WTC11 (cell line): ENCODE measurements around the gene CEP85L. TPM values are rescaled to one million over a fixed set of nuclear protein-coding genes. Genes with fewer than 3 reads are reported as not detected.

Experiments used
- ATAC-seq: fragments of 200-7000 bp; cut with Tn5 transposase; 2 replicates; pipeline ENCODE4 v1.10.0; 2021; ENCODE audit warnings: mild to moderate bottlenecking, moderate library complexity
- CTCF ChIA-PET: fragments of 300-600 bp; sonication (Branson Sonifier 250); formaldehyde crosslinking; loops from one replicate; lab custom pipeline; 2021; ENCODE audit warnings: antibody characterized with exemption; lab: Charles Lee
- POLR2A ChIA-PET: fragments of 350-600 bp; sonication (Branson Sonifier 250); formaldehyde crosslinking; loops from one replicate; lab custom pipeline; 2021; ENCODE audit warnings: antibody characterized with exemption; lab: Charles Lee
- DNase-seq: peaks from one replicate; pipeline ENCODE4 v3.0.0; 2021; ENCODE audit warnings: low spot score
- H3K27ac Mint-ChIP-seq: 2 replicates; pipeline ENCODE4 v1.8.0; 2021; ENCODE audit warnings: mixed read lengths
- H3K27me3 Mint-ChIP-seq: 2 replicates; pipeline ENCODE4 v1.8.0; 2021; ENCODE audit warnings: low read depth, mild to moderate bottlenecking, moderate library complexity, mixed read lengths
- H3K36me3 Mint-ChIP-seq: 2 replicates; pipeline ENCODE4 v1.8.0; 2021; ENCODE audit warnings: mixed read lengths
- H3K4me1 Mint-ChIP-seq: 2 replicates; pipeline ENCODE4 v1.8.0; 2022; ENCODE audit warnings: mixed read lengths
- H3K4me3 Mint-ChIP-seq: 2 replicates; pipeline ENCODE4 v1.8.0; 2021; ENCODE audit warnings: mild to moderate bottlenecking, moderate library complexity, mixed read lengths
- H3K9me3 Mint-ChIP-seq: 2 replicates; pipeline ENCODE4 v1.8.0; 2021; ENCODE audit warnings: mixed read lengths
- AFF4 ChIP-seq: sonication (generic); formaldehyde crosslinking; IDR thresholded peaks from 2 replicates; pipeline ENCODE4 v1.8.1; 2023; ENCODE audit warnings: mild to moderate bottlenecking, missing genetic modification reagents, borderline replicate concordance
- FOXJ3 ChIP-seq: sonication (generic); formaldehyde crosslinking; IDR thresholded peaks from 2 replicates; pipeline ENCODE4 v1.9.0; 2021; ENCODE audit warnings: missing genetic modification reagents, mild to moderate bottlenecking, borderline replicate concordance
- HMGA2 ChIP-seq: fragments of 250-450 bp; sonication (Bioruptor Pico); IDR thresholded peaks from 2 replicates; pipeline ENCODE4 v1.4.0; 2021; ENCODE audit warnings: mild to moderate bottlenecking, moderate library complexity
- MYBL2 ChIP-seq: sonication (generic); formaldehyde crosslinking; IDR thresholded peaks from 2 replicates; pipeline ENCODE4 v1.8.1; 2023; ENCODE audit warnings: mild to moderate bottlenecking, moderate library complexity, missing genetic modification reagents
- NR3C1 ChIP-seq: sonication (generic); formaldehyde crosslinking; conservative IDR thresholded peaks from 2 replicates; pipeline ENCODE4 v1.8.1; 2023; ENCODE audit warnings: low read depth, mild to moderate bottlenecking, missing genetic modification reagents
- OVOL2 ChIP-seq: fragments of 250-450 bp; sonication (Bioruptor Pico); IDR thresholded peaks from 2 replicates; pipeline ENCODE4 v1.9.0; 2021; ENCODE audit warnings: mild to moderate bottlenecking, borderline replicate concordance
- RELA ChIP-seq: sonication (generic); formaldehyde crosslinking; IDR thresholded peaks from 2 replicates; pipeline ENCODE4 v1.8.1; 2022; ENCODE audit warnings: missing genetic modification reagents, mild to moderate bottlenecking, borderline replicate concordance
- SOX15 ChIP-seq: fragments of 250-450 bp; sonication (Bioruptor Pico); IDR thresholded peaks from 2 replicates; pipeline ENCODE4 v1.9.0; 2021; ENCODE audit warnings: mild to moderate bottlenecking
- ZNF416 ChIP-seq: fragments of 250-450 bp; sonication (Bioruptor Pico); IDR thresholded peaks from 2 replicates; pipeline ENCODE4 v1.9.0; 2021; ENCODE audit warnings: mild to moderate bottlenecking, inconsistent platforms
- ZNF532 ChIP-seq: fragments of 250-450 bp; sonication (Bioruptor Pico); IDR thresholded peaks from 2 replicates; pipeline ENCODE4 v1.9.0; 2021; ENCODE audit warnings: mild to moderate bottlenecking, borderline replicate concordance
- total RNA-seq: library from RNA; stranded (reverse); gene quantifications from 3 replicates; pipeline ENCODE4 v1.2.3, GENCODE V29; 2021
- TF ChIP-seq, protein P1 (sequence below): sonication (generic); formaldehyde crosslinking; IDR thresholded peaks from 2 replicates; pipeline ENCODE4 v1.8.1; 2022; ENCODE audit warnings: missing genetic modification reagents, borderline replicate concordance
- TF ChIP-seq, protein P2 (sequence below): fragments of 250-450 bp; sonication (Bioruptor Pico); IDR thresholded peaks from 2 replicates; pipeline ENCODE4 v1.9.0; 2021; ENCODE audit warnings: mild to moderate bottlenecking
- TF ChIP-seq, protein P3 (sequence below): sonication (generic); formaldehyde crosslinking; IDR thresholded peaks from 2 replicates; pipeline ENCODE4 v1.8.0; 2023; ENCODE audit warnings: missing genetic modification reagents
- TF ChIP-seq, protein P4 (sequence below): sonication (generic); formaldehyde crosslinking; IDR thresholded peaks from 2 replicates; pipeline ENCODE4 v1.8.0; 2023; ENCODE audit warnings: mild to moderate bottlenecking, missing genetic modification reagents
- TF ChIP-seq, protein P5 (sequence below): sonication (generic); formaldehyde crosslinking; IDR thresholded peaks from 2 replicates; pipeline ENCODE4 v1.8.0; 2022; ENCODE audit warnings: missing genetic modification reagents

CEP85L gene
- total RNA-seq, 1 experiment from 2014 or later, result 32.5 TPM

GRCh38 chr6:118554698-118555097, 96.7 kb downstream of the CEP85L start (continued):
- no peak for TF ChIP-seq ZNF532 (CRISPR knock-in tag)
- TF ChIP-seq, protein P1, sequence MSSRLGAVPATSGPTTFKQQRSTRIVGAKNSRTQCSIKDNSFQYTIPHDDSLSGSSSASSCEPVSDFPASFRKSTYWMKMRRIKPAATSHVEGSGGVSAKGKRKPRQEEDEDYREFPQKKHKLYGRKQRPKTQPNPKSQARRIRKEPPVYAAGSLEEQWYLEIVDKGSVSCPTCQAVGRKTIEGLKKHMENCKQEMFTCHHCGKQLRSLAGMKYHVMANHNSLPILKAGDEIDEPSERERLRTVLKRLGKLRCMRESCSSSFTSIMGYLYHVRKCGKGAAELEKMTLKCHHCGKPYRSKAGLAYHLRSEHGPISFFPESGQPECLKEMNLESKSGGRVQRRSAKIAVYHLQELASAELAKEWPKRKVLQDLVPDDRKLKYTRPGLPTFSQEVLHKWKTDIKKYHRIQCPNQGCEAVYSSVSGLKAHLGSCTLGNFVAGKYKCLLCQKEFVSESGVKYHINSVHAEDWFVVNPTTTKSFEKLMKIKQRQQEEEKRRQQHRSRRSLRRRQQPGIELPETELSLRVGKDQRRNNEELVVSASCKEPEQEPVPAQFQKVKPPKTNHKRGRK (CRISPR knock-in tag), result no peak

DNA sequence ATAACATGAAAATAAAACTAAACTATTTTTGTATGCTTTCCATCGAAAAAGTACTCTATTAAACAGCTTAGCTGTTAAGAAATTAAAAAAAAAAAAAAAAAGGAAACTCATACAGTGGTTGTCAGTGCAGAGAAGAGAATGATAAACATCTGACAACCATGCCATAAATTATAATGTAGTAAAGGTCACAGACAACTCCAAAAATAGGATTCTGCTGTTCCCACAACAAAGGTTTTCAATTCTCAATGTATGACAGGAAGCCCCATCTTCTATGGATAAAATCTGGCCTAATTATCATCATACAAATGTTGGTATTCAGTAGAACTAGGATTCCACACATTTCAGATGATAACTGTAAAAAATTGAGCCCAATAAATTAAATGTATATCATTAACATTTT, 98.3 kb downstream of the CEP85L start:
- H3K27ac Mint-ChIP-seq, result no peak overlapping the region
- DNase-seq (no peak), ATAC-seq (no peak)
- TF ChIP-seq ZNF416 (CRISPR knock-in tag) (no peak), HMGA2 (CRISPR knock-in tag) (no peak), SOX15 (no peak), AFF4 (CRISPR knock-in tag) (no peak), RELA (CRISPR knock-in tag) (no peak), FOXJ3 (CRISPR knock-in tag) (no peak), MYBL2 (no peak), OVOL2 (CRISPR knock-in tag) (no peak), NR3C1 (CRISPR knock-in tag) (no peak)
- TF ChIP-seq, protein P2, sequence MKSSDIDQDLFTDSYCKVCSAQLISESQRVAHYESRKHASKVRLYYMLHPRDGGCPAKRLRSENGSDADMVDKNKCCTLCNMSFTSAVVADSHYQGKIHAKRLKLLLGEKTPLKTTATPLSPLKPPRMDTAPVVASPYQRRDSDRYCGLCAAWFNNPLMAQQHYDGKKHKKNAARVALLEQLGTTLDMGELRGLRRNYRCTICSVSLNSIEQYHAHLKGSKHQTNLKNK (CRISPR knock-in tag), result no peak
- TF ChIP-seq, protein P3, sequence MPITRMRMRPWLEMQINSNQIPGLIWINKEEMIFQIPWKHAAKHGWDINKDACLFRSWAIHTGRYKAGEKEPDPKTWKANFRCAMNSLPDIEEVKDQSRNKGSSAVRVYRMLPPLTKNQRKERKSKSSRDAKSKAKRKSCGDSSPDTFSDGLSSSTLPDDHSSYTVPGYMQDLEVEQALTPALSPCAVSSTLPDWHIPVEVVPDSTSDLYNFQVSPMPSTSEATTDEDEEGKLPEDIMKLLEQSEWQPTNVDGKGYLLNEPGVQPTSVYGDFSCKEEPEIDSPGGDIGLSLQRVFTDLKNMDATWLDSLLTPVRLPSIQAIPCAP (CRISPR knock-in tag), result no peak
- TF ChIP-seq, protein P4, sequence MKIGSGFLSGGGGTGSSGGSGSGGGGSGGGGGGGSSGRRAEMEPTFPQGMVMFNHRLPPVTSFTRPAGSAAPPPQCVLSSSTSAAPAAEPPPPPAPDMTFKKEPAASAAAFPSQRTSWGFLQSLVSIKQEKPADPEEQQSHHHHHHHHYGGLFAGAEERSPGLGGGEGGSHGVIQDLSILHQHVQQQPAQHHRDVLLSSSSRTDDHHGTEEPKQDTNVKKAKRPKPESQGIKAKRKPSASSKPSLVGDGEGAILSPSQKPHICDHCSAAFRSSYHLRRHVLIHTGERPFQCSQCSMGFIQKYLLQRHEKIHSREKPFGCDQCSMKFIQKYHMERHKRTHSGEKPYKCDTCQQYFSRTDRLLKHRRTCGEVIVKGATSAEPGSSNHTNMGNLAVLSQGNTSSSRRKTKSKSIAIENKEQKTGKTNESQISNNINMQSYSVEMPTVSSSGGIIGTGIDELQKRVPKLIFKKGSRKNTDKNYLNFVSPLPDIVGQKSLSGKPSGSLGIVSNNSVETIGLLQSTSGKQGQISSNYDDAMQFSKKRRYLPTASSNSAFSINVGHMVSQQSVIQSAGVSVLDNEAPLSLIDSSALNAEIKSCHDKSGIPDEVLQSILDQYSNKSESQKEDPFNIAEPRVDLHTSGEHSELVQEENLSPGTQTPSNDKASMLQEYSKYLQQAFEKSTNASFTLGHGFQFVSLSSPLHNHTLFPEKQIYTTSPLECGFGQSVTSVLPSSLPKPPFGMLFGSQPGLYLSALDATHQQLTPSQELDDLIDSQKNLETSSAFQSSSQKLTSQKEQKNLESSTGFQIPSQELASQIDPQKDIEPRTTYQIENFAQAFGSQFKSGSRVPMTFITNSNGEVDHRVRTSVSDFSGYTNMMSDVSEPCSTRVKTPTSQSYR (CRISPR knock-in tag), result no peak
- TF ChIP-seq, protein P5, sequence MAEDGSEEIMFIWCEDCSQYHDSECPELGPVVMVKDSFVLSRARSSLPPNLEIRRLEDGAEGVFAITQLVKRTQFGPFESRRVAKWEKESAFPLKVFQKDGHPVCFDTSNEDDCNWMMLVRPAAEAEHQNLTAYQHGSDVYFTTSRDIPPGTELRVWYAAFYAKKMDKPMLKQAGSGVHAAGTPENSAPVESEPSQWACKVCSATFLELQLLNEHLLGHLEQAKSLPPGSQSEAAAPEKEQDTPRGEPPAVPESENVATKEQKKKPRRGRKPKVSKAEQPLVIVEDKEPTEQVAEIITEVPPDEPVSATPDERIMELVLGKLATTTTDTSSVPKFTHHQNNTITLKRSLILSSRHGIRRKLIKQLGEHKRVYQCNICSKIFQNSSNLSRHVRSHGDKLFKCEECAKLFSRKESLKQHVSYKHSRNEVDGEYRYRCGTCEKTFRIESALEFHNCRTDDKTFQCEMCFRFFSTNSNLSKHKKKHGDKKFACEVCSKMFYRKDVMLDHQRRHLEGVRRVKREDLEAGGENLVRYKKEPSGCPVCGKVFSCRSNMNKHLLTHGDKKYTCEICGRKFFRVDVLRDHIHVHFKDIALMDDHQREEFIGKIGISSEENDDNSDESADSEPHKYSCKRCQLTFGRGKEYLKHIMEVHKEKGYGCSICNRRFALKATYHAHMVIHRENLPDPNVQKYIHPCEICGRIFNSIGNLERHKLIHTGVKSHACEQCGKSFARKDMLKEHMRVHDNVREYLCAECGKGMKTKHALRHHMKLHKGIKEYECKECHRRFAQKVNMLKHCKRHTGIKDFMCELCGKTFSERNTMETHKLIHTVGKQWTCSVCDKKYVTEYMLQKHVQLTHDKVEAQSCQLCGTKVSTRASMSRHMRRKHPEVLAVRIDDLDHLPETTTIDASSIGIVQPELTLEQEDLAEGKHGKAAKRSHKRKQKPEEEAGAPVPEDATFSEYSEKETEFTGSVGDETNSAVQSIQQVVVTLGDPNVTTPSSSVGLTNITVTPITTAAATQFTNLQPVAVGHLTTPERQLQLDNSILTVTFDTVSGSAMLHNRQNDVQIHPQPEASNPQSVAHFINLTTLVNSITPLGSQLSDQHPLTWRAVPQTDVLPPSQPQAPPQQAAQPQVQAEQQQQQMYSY, result no peak
- POLR2A ChIA-PET, result no interaction called here
- no peak overlapping the region for H3K4me3 Mint-ChIP-seq
- H3K4me1 Mint-ChIP-seq, result peaks cover 3% of the 10 kb centered on the region
- no peaks in the 10 kb centered on the region for H3K9me3 Mint-ChIP-seq
- no peaks in the 10 kb centered on the region for H3K27me3 Mint-ChIP-seq
- H3K36me3 Mint-ChIP-seq, result no peaks in the 10 kb centered on the region; the same call in 1 of the 2 replicates
- CTCF ChIA-PET, result no interaction called here
